ENCODE results near the gene B3GNT5.

DNA sequence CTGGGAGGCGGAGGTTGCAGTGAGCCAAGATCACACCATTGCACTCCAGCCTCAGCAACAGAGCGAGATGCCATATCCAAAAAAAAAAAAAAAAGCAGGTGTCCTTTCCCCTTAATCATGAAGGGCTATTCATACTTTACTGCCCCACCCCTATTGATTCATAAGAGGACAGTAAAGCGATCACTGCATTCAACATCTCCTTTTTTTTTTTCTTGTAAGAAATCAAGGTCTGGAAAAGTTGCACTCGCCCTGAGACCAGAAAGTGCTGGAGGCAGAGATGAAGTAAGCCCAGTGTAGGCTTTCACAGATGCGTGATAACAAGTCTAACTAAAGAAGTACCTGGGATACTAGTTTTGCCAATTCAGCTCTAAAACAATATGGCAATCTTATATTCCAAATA is 24.2 kb downstream of the B3GNT5 start:
- no peak for TF ChIP-seq POLR2A (conservative IDR thresholded peaks at IDR 0.05)
- no peak for TF ChIP-seq RAD51 (IDR thresholded peaks at IDR 0.05; ENCODE audit: borderline replicate concordance, low read depth)
- TF ChIP-seq, protein P1, sequence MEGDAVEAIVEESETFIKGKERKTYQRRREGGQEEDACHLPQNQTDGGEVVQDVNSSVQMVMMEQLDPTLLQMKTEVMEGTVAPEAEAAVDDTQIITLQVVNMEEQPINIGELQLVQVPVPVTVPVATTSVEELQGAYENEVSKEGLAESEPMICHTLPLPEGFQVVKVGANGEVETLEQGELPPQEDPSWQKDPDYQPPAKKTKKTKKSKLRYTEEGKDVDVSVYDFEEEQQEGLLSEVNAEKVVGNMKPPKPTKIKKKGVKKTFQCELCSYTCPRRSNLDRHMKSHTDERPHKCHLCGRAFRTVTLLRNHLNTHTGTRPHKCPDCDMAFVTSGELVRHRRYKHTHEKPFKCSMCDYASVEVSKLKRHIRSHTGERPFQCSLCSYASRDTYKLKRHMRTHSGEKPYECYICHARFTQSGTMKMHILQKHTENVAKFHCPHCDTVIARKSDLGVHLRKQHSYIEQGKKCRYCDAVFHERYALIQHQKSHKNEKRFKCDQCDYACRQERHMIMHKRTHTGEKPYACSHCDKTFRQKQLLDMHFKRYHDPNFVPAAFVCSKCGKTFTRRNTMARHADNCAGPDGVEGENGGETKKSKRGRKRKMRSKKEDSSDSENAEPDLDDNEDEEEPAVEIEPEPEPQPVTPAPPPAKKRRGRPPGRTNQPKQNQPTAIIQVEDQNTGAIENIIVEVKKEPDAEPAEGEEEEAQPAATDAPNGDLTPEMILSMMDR (IDR thresholded peaks at IDR 0.05 in 2 of 3, conservative IDR thresholded peaks at IDR 0.05 in 1 of 3; ENCODE audit: insufficient read depth in 2 of 3, low read depth in 1 of 3, low read length in 3 of 3), result no peak
- no peak for TF ChIP-seq PURB (CRISPR knock-in tag; IDR thresholded peaks at IDR 0.05; ENCODE audit: low read depth)
